Panc1 (cell line): ENCODE data around the gene ZNF431. TPM values are rescaled to one million over a fixed set of nuclear protein-coding genes. Genes with fewer than 3 reads are reported as not detected.

Experiments
- ATAC-seq: fragments of 200-7000 bp; cut with Tn5 transposase; 2 replicates; pipeline ENCODE4 v1.9.1; 2020; ENCODE audit warnings: mild to moderate bottlenecking, moderate library complexity
- BruUV-seq: library from RNA; stranded (reverse); fragments of 400-500 nt; replicated peaks from 2 replicates; lab custom pipeline; 2021; lab: Mats Ljungman, UMichigan
- CTCF ChIA-PET: fragments of 300-600 bp; sonication (Branson Sonifier 250); formaldehyde crosslinking; loops from one replicate; lab custom pipeline; 2022; ENCODE audit warnings: antibody characterized with exemption; lab: Charles Lee
- POLR2A ChIA-PET: fragments of 300-600 bp; sonication (Branson Sonifier 250); formaldehyde crosslinking; loops from one replicate; lab custom pipeline; 2022; ENCODE audit warnings: antibody characterized with exemption; lab: Charles Lee
- DNase-seq: peaks from one replicate; pipeline ENCODE4 v3.0.0-alpha.2; 2010; ENCODE audit warnings: low read depth, low spot score
- H3K27ac ChIP-seq: 2 replicates; pipeline ENCODE4 v1.5.1; 2011; ENCODE audit warnings: mild to moderate bottlenecking, low read length, inconsistent platforms
- H3K27me3 ChIP-seq: fragments of 200-500 bp; sonication (Bioruptor generic); 2 replicates; pipeline ENCODE4 v1.6.0; 2014; ENCODE audit warnings: low read length, inconsistent platforms; ENCODE audit not compliant: control insufficient read depth, insufficient read depth
- H3K36me3 ChIP-seq: fragments of 200-500 bp; sonication (Bioruptor generic); 2 replicates; pipeline ENCODE4 v1.5.1; 2014; ENCODE audit warnings: inconsistent platforms, mild to moderate bottlenecking, low read length, moderate library complexity; ENCODE audit not compliant: control insufficient read depth, insufficient read depth
- H3K4me1 ChIP-seq: 2 replicates; pipeline ENCODE4 v1.5.1; 2011; ENCODE audit warnings: inconsistent platforms, mild to moderate bottlenecking, low read length, moderate library complexity; ENCODE audit not compliant: control insufficient read depth, insufficient read depth
- H3K4me3 ChIP-seq, 2 experiments: 2 replicates each; pipeline ENCODE4 v1.5.1; 2011 to 2012; ENCODE audit warnings: low read depth in 2 of 2, low read length in 2 of 2, mild to moderate bottlenecking in 2 of 2, inconsistent platforms in 1 of 2, moderate library complexity in 1 of 2
- H3K9me3 ChIP-seq: fragments of 200-500 bp; sonication (Bioruptor generic); 2 replicates; pipeline ENCODE4 v1.5.1; 2014; ENCODE audit warnings: low read depth, mild to moderate bottlenecking, inconsistent platforms, low read length, moderate library complexity; ENCODE audit not compliant: control insufficient read depth, insufficient read depth
- POLR2AphosphoS5 ChIP-seq: IDR thresholded peaks from 2 replicates; pipeline ENCODE4 v1.6.1; 2012; ENCODE audit warnings: mild to moderate bottlenecking, low read depth, low read length, moderate library complexity
- SIN3A ChIP-seq: IDR thresholded peaks from 2 replicates; pipeline ENCODE4 v1.6.1; 2012; ENCODE audit warnings: low read depth, mild to moderate bottlenecking, low read length, moderate library complexity, borderline replicate concordance; ENCODE audit not compliant: insufficient read depth
- TCF7L2 ChIP-seq: IDR thresholded peaks from 2 replicates; pipeline ENCODE4 v1.6.1; 2011; ENCODE audit warnings: mild to moderate bottlenecking, low read depth, low read length, inconsistent platforms
- in situ Hi-C: cut with HindIII; loops from 2 replicates; pipeline ENCODE4 v1.10.0; 2016; ENCODE audit warnings: low sequenced_read_pairs, low pct_unique_long_range_greater_than_20kb
- intact Hi-C: fragments of 100-400 bp; cut with micrococcal nuclease; formaldehyde crosslinking; loops from one replicate; pipeline ENCODE4 v1.10.0; 2022; ENCODE audit not compliant: unreplicated experiment
- total RNA-seq: library from RNA; stranded (reverse); gene quantifications from one replicate; pipeline ENCODE4 v1.2.1, GENCODE V29; 2021; ENCODE audit not compliant: unreplicated experiment
- TF ChIP-seq, protein P1 (sequence below), 2 experiments: IDR thresholded peaks; 2 replicates each; pipeline ENCODE4 v1.6.1; 2011 to 2012; ENCODE audit warnings: low read depth in 2 of 2, control low read depth in 1 of 2, low read length in 1 of 2, mild to moderate bottlenecking in 1 of 2, moderate library complexity in 1 of 2; ENCODE audit not compliant: insufficient read depth in 1 of 2
- TF ChIP-seq, protein P2 (sequence below): fragments of 450-650 bp; IDR thresholded peaks from 2 replicates; pipeline ENCODE4 v1.5.1; 2017; ENCODE audit warnings: mild to moderate bottlenecking

The ZNF431 gene
- total RNA-seq, 1 experiment from 2014 or later: 10.8 TPM

DNA sequence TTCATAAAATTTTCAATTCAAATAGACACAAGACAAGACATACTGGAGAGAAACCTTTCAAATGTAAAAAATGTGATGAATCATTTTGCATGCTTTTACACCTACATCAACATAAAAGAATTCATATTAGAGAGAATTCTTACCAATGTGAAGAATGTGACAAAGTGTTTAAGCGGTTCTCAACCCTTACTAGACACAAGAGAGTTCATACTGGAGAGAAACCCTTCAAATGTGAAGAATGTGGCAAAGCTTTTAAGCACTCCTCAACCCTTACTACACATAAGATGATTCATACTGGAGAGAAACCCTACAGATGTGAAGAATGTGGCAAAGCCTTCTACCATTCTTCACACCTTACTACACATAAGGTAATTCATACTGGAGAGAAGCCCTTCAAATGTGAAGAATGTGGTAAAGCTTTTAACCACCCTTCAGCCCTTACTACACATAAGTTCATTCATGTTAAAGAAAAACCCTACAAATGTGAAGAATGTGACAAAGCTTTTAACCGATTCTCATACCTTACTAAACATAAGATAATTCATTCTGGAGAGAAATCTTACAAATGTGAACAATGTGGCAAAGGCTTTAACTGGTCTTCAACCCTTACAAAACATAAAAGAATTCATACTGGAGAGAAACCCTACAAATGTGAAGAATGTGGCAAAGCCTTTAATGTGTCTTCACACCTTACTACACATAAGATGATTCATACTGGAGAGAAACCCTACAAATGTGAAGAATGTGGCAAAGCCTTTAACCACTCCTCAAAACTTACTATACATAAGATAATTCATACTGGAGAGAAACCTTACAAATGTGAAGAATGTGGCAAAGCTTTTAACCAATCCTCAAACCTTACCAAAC lies 24.6 kb upstream of the ZNF431 start:
- TF ChIP-seq, protein P1, sequence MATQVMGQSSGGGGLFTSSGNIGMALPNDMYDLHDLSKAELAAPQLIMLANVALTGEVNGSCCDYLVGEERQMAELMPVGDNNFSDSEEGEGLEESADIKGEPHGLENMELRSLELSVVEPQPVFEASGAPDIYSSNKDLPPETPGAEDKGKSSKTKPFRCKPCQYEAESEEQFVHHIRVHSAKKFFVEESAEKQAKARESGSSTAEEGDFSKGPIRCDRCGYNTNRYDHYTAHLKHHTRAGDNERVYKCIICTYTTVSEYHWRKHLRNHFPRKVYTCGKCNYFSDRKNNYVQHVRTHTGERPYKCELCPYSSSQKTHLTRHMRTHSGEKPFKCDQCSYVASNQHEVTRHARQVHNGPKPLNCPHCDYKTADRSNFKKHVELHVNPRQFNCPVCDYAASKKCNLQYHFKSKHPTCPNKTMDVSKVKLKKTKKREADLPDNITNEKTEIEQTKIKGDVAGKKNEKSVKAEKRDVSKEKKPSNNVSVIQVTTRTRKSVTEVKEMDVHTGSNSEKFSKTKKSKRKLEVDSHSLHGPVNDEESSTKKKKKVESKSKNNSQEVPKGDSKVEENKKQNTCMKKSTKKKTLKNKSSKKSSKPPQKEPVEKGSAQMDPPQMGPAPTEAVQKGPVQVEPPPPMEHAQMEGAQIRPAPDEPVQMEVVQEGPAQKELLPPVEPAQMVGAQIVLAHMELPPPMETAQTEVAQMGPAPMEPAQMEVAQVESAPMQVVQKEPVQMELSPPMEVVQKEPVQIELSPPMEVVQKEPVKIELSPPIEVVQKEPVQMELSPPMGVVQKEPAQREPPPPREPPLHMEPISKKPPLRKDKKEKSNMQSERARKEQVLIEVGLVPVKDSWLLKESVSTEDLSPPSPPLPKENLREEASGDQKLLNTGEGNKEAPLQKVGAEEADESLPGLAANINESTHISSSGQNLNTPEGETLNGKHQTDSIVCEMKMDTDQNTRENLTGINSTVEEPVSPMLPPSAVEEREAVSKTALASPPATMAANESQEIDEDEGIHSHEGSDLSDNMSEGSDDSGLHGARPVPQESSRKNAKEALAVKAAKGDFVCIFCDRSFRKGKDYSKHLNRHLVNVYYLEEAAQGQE (IDR thresholded peaks at IDR 0.05; ENCODE audit: insufficient read depth in 1 of 2, low read depth in 2 of 2, low read length in 1 of 2): no peak
- TF ChIP-seq, protein P2, sequence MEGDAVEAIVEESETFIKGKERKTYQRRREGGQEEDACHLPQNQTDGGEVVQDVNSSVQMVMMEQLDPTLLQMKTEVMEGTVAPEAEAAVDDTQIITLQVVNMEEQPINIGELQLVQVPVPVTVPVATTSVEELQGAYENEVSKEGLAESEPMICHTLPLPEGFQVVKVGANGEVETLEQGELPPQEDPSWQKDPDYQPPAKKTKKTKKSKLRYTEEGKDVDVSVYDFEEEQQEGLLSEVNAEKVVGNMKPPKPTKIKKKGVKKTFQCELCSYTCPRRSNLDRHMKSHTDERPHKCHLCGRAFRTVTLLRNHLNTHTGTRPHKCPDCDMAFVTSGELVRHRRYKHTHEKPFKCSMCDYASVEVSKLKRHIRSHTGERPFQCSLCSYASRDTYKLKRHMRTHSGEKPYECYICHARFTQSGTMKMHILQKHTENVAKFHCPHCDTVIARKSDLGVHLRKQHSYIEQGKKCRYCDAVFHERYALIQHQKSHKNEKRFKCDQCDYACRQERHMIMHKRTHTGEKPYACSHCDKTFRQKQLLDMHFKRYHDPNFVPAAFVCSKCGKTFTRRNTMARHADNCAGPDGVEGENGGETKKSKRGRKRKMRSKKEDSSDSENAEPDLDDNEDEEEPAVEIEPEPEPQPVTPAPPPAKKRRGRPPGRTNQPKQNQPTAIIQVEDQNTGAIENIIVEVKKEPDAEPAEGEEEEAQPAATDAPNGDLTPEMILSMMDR: no peak
- no peak for TF ChIP-seq TCF7L2
- no peak for TF ChIP-seq SIN3A
- no peak for TF ChIP-seq POLR2AphosphoS5
- BruUV-seq: no TSS peak
- Histone ChIP-seq H3K4me3 (no peak overlapping the region), H3K4me1 (no peaks in the 10 kb centered on the region), H3K27me3 (no peaks in the 10 kb centered on the region), H3K9me3 (0 out of 2 replicates have a peak, but pooled peaks cover 2% of the 10 kb centered on the region), H3K36me3 (no peaks in the 10 kb centered on the region), H3K27ac (no peak overlapping the region)
- ChIA-PET POLR2A (no interaction called here), CTCF (no interaction called here)
- ATAC-seq: no peak
- in situ Hi-C loops (no loop called here), intact Hi-C loops (no loop called here)
- no peak for DNase-seq

DNA sequence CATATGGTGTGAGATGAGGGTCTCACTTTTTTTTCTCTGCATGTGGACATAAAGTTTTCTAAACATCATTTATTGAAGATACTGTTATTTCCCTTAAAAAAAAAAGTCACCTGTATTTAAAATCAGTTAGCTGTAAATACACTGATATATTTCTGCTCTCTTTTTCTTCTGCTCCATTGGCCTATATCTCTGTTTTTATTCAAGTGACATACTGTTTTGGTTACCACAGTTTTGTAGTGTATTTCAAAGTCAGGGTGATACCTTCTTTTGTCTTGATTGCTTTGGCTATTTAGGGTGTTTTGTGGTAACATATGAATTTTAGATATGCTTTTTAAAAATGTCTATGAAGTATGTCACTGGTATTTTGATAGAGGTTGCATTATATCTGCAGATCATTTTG lies 15.8 kb upstream of the ZNF431 start:
- POLR2A ChIA-PET: no interaction called here
- TF ChIP-seq TCF7L2: no peak
- TF ChIP-seq, protein P2: no peak
- TF ChIP-seq, protein P1 (IDR thresholded peaks at IDR 0.05; ENCODE audit: insufficient read depth in 1 of 2, low read depth in 2 of 2, low read length in 1 of 2): no peak
- TF ChIP-seq SIN3A: no peak
- no peak for TF ChIP-seq POLR2AphosphoS5
- in situ Hi-C loops (no loop called here), intact Hi-C loops (no loop called here)
- no peak for ATAC-seq
- no peaks in the 10 kb centered on the region for H3K36me3 ChIP-seq
- no peak for DNase-seq
- no TSS peak for BruUV-seq
- CTCF ChIA-PET: no interaction called here
- no peak overlapping the region for H3K27ac ChIP-seq
- H3K27me3 ChIP-seq: no peaks in the 10 kb centered on the region
- no peak overlapping the region for H3K4me3 ChIP-seq
- H3K9me3 ChIP-seq: no peaks in the 10 kb centered on the region
- no peaks in the 10 kb centered on the region for H3K4me1 ChIP-seq
